Lower leg skin (tissue), 4 donors: Measurements from ENCODE around the gene LDB2. TPM values are rescaled to one million over a fixed set of nuclear protein-coding genes. Genes with fewer than 3 reads are reported as not detected.

Source experiments
- DNase-seq, 2 donors: peaks; one replicate each; pipeline ENCODE4 v3.0.0-alpha.2; 2019; ENCODE audit warnings: low spot score in 2 of 2
- H3K4me3 ChIP-seq: fragments of 200-600 bp; sonication (generic); 2 replicates; pipeline ENCODE4 v1.5.1; 2017; ENCODE audit warnings: mild to moderate bottlenecking, low read depth; ENCODE audit not compliant: poor library complexity, severe bottlenecking
- POLR2A ChIP-seq, 2 donors: fragments of 450-650 bp; IDR thresholded peaks; one replicate each; pipeline ENCODE4 v1.6.1; 2016 to 2017; ENCODE audit warnings: antibody characterized with exemption in 2 of 2, mild to moderate bottlenecking in 1 of 2, moderate library complexity in 1 of 2
- WGBS, 2 donors: methylation state at CpG; one replicate each; pipeline ENCODE4 v1.1.5; 2018; 5-methylcytosine and 5-hydroxymethylcytosine counted together
- intact Hi-C: fragments of 100-400 bp; cut with DNase I; formaldehyde crosslinking; loops from one replicate; pipeline ENCODE4 v1.15.0; 2023; ENCODE audit warnings: low total_unique reads
- total RNA-seq, 4 donors: library from RNA; depleted of rRNA; stranded (reverse); fragments of >200 nt; gene quantifications; one replicate each; pipeline ENCODE4 v1.1.0, GENCODE V29; 2016
- TF ChIP-seq, protein P1 (sequence below), 3 donors: fragments of 450-650 bp; IDR thresholded peaks; one replicate each; pipeline ENCODE4 v1.5.1; 2016; ENCODE audit warnings: antibody characterized with exemption in 3 of 3, mild to moderate bottlenecking in 3 of 3, moderate library complexity in 2 of 3

LDB2 gene
- total RNA-seq, 4 donors from 2014 or later: 5.4 to 14.0 (median 7.8) TPM

DNA sequence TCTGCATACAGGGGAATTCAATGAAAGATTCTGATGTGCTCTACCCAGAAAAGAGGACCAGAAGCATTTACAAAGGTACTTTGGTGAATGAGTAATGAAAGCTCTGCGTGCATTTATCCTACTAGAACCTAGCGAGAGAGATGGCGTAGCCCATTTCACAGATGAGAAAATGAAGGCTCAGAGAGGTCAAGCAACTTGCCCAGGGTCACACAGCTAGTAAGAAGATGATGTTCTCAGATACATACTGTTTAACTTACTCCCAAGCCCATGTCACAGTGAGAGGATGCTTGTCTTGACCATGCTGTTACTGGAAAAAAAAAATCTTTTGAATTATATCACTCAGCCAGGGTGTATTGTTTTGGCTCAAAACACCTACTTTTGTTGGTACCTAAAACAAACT is 317.3 kb downstream of the LDB2 start:
- intact Hi-C loops: no loop called here
- 93 to 98% methylated on average over 3 of the region's 3 CpGs for WGBS, 2 donors
- TF ChIP-seq, protein P1, sequence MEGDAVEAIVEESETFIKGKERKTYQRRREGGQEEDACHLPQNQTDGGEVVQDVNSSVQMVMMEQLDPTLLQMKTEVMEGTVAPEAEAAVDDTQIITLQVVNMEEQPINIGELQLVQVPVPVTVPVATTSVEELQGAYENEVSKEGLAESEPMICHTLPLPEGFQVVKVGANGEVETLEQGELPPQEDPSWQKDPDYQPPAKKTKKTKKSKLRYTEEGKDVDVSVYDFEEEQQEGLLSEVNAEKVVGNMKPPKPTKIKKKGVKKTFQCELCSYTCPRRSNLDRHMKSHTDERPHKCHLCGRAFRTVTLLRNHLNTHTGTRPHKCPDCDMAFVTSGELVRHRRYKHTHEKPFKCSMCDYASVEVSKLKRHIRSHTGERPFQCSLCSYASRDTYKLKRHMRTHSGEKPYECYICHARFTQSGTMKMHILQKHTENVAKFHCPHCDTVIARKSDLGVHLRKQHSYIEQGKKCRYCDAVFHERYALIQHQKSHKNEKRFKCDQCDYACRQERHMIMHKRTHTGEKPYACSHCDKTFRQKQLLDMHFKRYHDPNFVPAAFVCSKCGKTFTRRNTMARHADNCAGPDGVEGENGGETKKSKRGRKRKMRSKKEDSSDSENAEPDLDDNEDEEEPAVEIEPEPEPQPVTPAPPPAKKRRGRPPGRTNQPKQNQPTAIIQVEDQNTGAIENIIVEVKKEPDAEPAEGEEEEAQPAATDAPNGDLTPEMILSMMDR (IDR thresholded peaks at IDR 0.05): no peak
- no peak for TF ChIP-seq POLR2A (IDR thresholded peaks at IDR 0.05)
- no peak overlapping the region for H3K4me3 ChIP-seq
- no peak for DNase-seq

DNA sequence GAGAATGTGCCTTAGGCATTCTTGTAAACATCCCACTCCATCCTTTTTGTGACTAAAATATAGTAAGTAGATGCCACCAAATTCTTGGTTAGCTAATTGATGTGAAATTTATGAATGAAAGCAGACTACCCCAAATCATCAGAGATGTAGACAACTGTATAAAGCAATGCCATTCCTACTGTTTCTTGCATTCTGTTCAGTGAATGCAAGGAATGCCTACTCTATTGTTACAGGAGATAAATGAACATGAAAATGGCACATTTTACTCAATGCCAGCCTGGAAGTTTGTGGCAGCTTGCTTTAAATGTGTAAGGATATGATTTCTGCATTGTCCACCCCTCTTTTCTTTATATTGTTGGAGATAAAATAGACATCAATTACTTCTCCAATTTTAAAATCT is 317.9 kb downstream of the LDB2 start:
- intact Hi-C loops: no loop called here
- no peak for TF ChIP-seq POLR2A (IDR thresholded peaks at IDR 0.05)
- TF ChIP-seq, protein P1 (IDR thresholded peaks at IDR 0.05): no peak
- no peak for DNase-seq
- H3K4me3 ChIP-seq: no peak overlapping the region

GRCh38 chr4:16579866-16580265 is 318.6 kb downstream of the LDB2 start:
- no peak for TF ChIP-seq POLR2A (IDR thresholded peaks at IDR 0.05)
- TF ChIP-seq, protein P1 (IDR thresholded peaks at IDR 0.05): no peak
- whole genome bisulfite sequencing, 2 donors: 51 to 61% methylated on average over 3 of the region's 3 CpGs
- intact Hi-C loops: no loop called here
- H3K4me3 ChIP-seq: no peak overlapping the region
- no peak for DNase-seq

DNA sequence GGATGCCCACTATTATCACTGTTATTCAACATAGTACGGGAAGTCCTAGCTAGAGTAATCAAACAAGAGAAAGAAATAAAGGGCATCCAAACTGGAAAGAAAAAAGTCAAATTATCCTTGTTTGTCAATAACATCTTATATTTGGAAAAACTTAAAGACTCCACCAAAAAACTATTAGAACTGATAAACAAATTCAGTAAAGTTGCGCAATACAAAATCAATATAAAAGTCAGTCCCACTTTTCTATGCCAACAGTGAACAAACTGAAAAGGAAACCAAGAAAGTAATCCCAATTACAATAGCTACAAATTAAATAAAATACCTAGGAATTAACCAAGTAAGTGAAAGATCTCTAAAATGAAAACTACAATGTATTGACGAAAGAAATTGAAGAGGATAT is 321.3 kb downstream of the LDB2 start:
- intact Hi-C loops: no loop called here
- H3K4me3 ChIP-seq: no peak overlapping the region
- DNase-seq: no peak
- no peak for TF ChIP-seq POLR2A (IDR thresholded peaks at IDR 0.05)
- TF ChIP-seq, protein P1 (IDR thresholded peaks at IDR 0.05): no peak
- WGBS, 2 donors: 94 to 97% methylated on average over 3 of the region's 3 CpGs

DNA sequence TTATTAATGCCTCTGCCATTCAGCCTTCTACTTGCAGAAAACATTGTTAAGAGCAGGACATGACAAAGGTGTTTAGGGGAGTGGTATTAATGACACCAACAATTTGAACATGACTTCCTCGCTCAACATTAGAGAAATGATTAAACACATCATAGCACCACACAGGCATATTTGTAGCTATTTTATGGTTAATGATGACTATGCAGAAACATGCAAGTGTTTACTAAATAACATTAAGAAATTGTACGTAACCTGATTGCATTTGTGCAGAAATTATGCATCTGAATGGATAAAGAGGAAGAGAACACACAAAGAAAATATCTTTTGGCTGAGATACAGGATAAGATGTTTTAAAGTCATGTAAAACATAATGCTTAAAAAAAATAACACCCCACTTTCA is 323.5 kb downstream of the LDB2 start:
- no peak overlapping the region for H3K4me3 ChIP-seq
- intact Hi-C loops: no loop called here
- no peak for DNase-seq
- WGBS, 2 donors: 83 to 86% methylated on average over 2 of the region's 2 CpGs
- no peak for TF ChIP-seq POLR2A (IDR thresholded peaks at IDR 0.05)
- TF ChIP-seq, protein P1 (IDR thresholded peaks at IDR 0.05): no peak

GRCh38 chr4:16573739-16574138 is 324.7 kb downstream of the LDB2 start:
- peak in 1 of 2 donors; percentile 48 for DNase-seq
- intact Hi-C loops: no loop called here
- TF ChIP-seq, protein P1 (IDR thresholded peaks at IDR 0.05): no peak
- TF ChIP-seq POLR2A (IDR thresholded peaks at IDR 0.05): no peak
- H3K4me3 ChIP-seq: no peak overlapping the region
- WGBS, 2 donors: 19 to 21% methylated on average over 5 of the region's 5 CpGs
